Fibroblast of the aortic adventitia (primary cell): ENCODE results near the gene CAMTA1. TPM values are rescaled to one million over a fixed set of nuclear protein-coding genes. Genes with fewer than 3 reads are reported as not detected.

Experiments
- DNase-seq: peaks from one replicate; pipeline ENCODE4 v3.0.0-alpha.2; 2010; ENCODE audit warnings: low read depth
- H3K4me3 ChIP-seq: 2 replicates; pipeline ENCODE4 v1.5.1; 2011; ENCODE audit warnings: low read depth, mild to moderate bottlenecking, control low read depth, low read length, moderate library complexity
- total RNA-seq: library from RNA; depleted of rRNA; stranded (reverse); fragments of >200 nt; gene quantifications from 2 replicates; pipeline ENCODE4 v1.2.3, GENCODE V29; 2012; ENCODE audit warnings: low replicate concordance
- TF ChIP-seq, protein P1 (sequence below): IDR thresholded peaks from 2 replicates; pipeline ENCODE4 v1.5.1; 2011; ENCODE audit warnings: mild to moderate bottlenecking, low read length, control low read depth, inconsistent platforms; ENCODE audit not compliant: insufficient read depth

CAMTA1 gene
- total RNA-seq, 1 donor = 91.9 TPM

DNA sequence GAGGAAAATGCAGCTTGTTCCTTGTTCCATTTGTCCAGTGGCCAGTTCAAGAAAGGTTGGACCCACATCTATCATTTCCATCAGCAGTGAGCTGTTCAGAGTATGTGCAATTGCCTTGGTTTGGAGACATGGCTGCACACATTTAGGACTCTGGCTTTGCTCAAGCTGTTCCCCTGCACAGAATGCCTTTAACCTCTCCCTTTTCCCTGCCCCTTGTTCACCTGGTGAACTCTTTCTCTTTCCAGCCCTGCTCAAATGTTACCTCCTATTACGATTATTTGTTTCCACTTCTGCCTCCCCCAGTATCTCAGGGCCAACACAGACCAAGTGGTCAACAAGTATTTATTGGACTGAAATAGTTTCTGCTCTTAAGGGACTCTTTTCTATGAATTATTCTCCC, 385.9 kb downstream of the CAMTA1 start:
- TF ChIP-seq, protein P1, sequence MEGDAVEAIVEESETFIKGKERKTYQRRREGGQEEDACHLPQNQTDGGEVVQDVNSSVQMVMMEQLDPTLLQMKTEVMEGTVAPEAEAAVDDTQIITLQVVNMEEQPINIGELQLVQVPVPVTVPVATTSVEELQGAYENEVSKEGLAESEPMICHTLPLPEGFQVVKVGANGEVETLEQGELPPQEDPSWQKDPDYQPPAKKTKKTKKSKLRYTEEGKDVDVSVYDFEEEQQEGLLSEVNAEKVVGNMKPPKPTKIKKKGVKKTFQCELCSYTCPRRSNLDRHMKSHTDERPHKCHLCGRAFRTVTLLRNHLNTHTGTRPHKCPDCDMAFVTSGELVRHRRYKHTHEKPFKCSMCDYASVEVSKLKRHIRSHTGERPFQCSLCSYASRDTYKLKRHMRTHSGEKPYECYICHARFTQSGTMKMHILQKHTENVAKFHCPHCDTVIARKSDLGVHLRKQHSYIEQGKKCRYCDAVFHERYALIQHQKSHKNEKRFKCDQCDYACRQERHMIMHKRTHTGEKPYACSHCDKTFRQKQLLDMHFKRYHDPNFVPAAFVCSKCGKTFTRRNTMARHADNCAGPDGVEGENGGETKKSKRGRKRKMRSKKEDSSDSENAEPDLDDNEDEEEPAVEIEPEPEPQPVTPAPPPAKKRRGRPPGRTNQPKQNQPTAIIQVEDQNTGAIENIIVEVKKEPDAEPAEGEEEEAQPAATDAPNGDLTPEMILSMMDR = no peak
- H3K4me3 ChIP-seq = no peak overlapping the region
- no peak for DNase-seq

DNA sequence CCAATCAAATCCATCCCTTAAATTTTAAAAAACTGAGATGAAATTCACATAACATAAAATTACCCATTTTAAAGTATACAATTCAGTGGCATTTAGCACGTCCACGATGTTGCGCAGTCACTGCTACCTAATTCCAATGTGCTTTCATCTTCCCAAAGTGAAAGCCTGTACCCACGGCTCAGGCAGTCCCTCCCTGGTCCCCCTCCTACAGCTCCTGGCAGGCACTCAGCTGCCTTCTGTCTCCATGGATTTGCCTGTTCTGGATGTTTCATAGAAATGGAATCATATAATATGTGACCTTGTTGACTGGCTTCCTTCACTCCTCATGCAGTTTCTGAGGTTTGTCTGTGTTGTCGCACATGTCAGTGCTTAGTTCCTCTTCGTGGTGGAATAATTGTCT, 386.3 kb downstream of the CAMTA1 start:
- DNase-seq = no peak
- TF ChIP-seq, protein P1 = no peak
- no peak overlapping the region for H3K4me3 ChIP-seq

DNA sequence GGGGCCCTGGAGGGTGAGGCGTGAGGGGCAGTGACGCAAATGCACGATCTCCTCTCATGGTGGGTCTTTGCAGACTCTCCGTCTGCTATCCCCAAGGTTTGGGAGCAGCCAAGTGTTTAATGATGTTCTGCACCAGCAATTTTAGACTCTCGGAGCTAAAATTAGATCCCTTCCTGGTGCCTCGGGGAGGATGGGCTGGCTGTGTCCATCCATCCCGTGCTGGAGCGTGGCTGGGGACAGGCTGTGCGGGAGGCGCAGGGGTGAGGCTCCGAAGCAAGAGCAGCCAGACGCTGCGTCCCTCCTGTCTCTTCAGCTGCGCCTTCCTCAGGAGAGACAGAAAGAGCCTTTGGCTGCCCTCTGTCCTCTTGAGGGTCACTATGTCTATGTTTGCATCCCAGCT, 387.6 kb downstream of the CAMTA1 start:
- no peak overlapping the region for H3K4me3 ChIP-seq
- no peak for DNase-seq
- TF ChIP-seq, protein P1 = no peak

DNA sequence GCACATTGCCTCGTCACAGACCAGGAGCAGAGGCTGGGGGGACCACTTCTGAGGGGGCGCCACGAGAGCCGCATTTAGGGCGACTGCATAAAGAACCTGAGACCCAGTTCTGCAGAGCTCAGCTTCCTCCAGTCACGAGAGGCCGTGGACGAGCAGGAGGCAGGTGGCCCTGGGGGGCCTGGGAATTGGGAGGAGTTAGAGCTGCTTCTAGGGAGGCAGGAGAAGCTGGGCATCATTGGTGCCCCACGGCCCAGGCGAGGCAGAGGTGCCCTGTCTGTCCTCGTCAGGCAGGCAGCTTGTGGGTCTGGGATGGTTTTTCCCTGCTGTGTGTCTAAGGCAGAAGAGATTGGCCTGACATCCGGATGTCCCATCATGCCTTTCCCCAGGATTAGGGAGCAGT, 389.3 kb downstream of the CAMTA1 start:
- no peak for DNase-seq
- no peak overlapping the region for H3K4me3 ChIP-seq
- TF ChIP-seq, protein P1 = no peak

DNA sequence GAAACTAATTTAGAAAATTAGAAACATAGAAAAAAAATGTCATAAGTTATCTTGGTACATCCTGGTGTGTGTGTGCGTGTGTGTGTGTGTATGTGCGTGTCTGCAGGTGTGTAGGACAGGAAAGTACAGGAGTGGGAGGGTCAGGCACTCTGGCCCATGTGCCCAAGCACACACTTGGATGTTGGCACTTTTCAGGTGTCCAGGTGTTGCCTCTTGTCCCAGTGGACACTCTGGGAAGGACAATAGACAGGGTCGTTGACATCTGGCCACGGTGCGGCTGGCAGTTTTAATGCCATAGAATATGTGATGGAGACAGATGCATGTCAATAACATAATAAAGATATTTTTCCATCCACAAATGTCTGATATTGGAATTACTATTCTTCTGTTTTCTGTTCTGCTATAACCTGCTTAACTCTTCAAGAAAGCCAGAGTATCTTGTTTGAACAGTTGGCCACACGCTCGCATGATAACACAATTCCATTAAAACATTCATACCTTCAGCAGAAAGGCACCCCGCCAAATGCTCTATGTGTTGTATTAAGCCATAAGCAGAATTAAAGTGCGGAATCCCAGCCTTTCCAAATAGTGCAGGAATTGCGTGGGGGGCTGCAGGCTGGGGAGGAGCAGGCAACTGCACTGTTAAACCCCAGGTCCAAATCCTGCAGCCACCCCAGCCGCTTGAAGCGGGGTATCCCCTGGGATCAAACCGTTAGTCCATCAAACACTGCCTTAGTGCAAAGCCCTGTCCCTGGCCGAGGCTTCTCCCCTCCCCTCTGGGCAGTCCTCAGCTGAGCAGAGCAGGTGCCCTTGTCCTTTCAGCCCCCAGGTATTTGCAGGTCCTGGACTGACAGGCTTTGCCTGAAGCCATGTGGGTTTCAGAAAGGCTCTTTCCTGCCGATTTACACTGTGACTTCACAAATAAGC, 390.0 kb downstream of the CAMTA1 start:
- no peak for DNase-seq
- no peak overlapping the region for H3K4me3 ChIP-seq

DNA sequence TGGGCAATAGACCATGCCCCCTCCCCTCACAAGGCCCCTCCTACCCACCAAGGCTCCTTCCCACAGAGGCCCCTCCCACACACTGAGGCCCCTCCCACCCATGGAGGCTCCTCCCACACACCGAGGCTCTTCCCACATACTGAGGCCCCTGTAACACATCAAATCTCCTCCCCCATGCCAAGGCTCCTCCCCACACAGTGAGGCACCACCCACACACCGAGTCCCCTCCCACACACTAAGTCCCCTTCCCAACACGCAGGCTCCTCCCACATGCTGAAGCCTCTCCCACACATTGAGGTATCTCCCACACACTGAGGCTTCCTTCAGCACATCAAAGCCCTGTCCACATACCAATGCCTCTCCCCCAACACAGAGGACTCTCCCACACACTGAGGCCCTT, 391.8 kb downstream of the CAMTA1 start:
- H3K4me3 ChIP-seq = no peak overlapping the region
- TF ChIP-seq, protein P1 = no peak
- DNase-seq = no peak

More for the DNA sequence above, 390.0 kb downstream of the CAMTA1 start:
- TF ChIP-seq, protein P1 = no peak
